ENCODE data around the gene TSC22D2.

DNA sequence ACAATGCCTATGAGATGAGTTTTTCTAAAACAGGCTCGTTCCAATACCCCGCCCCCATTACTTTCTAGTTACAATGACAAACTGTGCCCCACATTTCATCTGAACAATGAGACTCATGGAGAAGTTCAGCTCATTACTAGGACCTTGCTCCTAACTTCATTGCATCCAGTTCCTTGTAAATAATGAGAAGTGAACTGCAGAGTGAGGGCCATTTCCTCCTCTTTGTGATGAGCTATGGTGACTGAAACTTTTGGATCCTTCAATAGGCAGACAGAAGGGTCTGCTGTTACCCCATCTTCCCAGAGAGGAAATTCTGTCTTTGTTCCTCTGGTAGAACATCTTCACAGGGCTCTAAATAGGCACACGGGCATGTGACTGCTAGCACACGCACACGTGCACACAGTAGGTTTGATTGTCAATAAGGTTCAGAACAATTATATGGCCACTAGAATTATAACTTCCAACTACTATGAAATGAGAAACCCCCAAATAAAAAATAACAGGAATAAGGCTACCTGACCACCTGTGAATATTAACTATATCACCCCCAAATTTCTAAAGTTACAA, 86.4 kb downstream of the TSC22D2 start:
- TF ChIP-seq, protein P1, sequence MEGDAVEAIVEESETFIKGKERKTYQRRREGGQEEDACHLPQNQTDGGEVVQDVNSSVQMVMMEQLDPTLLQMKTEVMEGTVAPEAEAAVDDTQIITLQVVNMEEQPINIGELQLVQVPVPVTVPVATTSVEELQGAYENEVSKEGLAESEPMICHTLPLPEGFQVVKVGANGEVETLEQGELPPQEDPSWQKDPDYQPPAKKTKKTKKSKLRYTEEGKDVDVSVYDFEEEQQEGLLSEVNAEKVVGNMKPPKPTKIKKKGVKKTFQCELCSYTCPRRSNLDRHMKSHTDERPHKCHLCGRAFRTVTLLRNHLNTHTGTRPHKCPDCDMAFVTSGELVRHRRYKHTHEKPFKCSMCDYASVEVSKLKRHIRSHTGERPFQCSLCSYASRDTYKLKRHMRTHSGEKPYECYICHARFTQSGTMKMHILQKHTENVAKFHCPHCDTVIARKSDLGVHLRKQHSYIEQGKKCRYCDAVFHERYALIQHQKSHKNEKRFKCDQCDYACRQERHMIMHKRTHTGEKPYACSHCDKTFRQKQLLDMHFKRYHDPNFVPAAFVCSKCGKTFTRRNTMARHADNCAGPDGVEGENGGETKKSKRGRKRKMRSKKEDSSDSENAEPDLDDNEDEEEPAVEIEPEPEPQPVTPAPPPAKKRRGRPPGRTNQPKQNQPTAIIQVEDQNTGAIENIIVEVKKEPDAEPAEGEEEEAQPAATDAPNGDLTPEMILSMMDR (IDR thresholded peaks at IDR 0.05; ENCODE audit: low read depth, low read length) = no peak
- TF ChIP-seq EZH2phosphoT487 (IDR thresholded peaks at IDR 0.05; ENCODE audit: low read depth) = no peak

All from OCI-LY3 (cell line).